Measurements from ENCODE around the gene ARHGAP31.
"Not testable (repeated sequence)": the region's sequence is repeated elsewhere in the genome, so short reads cannot be mapped to it uniquely, and the experiment has no call there.

Gene ARHGAP31

DNA sequence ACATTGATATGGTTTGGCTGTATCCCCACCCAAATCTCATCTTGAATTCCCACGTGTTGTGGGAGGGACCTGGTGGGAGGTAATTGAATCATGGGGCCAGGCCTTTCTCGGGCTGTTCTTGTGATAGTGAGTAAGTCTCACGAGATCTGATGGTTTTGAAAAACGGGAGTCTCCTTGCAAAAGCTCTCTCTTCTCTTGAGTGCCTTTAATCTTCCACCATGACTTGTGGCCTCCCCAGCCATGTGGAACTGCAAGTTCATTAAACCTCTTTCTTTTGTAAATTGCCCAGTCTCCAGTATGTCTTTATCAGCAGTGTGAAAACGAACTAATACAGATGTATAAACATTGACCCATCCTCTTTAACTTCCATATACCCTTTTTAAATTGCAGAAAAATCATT lies 26.6 kb downstream of the ARHGAP31 start:
- DNase-seq, result peak; percentile 67

DNA sequence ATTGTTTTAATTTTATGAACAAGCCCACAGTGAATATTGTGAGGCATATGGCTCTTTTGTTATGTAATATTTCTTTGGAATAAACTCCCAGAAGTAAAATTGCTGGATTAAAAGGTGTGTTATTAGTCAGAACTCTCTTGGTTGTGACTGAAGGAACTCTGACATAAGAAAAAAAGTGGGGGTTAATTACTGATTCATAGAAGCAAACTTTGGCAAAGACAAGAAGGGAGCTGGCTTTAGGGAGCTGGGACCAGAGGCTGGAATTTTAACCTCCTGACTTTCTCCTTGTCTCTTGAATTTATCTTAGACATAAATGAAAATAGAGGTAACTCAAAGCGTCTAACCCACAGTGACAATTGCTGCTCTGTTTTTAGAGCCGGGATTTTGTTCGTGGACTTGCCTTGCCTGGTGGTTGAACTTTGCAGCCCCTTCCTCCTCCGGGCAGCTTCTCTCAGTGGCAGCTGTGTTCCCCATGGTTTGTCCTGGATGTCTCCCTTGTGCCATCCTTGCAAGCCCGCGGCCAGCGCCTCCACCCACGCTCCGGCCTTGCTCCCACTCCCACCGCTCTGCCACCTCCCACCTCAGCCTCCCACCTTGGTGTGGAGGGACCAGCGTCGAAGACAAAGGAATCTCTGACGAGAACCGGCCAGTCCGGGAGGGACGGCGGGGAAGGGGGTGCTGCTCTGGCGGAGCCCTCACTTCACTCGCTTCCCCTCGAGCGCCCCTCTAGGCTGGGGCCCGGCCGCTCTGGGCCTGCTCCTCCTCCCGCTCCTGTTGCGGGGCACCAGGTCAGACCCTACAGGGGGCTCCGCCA lies 28.0 kb downstream of the ARHGAP31 start:
- DNase-seq, result peak; percentile 23

DNA sequence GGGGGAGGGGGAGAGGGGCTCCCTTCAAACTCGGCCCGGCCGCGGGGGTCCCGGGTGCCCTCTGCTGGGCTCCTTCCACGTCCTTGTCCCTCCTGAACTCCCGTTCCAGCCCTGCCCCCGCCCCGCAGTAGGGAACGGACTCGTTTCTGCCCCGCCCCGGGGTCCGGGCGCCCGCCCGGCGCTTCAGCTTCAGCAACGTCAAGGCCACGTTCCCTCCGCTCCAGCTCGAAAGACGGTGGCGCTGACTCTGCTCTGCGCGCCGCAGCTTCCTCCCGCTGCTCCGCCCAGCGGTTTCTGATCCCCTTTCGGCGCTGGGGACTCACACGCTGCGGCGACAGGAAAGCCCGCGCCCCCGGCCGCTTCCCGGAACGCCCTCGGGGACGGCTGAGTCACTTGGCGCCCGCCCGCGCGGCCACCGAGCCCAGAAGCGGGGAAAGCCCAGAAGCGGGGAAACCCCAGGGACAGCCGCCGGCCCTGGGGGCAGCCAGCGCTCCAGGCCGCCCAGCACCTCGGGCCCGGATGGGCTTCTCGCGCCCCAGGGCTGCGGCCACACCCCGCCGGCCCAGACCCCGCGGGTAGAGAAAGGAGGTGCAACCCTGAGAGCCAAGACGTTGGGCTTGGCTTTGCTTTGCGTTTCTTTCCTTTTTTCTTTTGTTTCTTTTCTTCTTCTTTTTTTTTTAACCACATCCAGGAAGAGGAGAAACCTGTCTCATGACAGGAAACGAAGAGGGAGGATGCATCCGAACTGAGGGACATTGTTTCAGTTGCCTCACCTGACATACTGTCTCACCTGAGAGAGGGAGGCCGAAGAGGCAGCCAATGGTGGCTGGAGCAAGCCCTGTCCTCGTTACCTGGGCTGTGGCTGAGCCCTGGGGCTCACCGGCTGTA lies 28.9 kb downstream of the ARHGAP31 start:
- peak; percentile 90 for DNase-seq

DNA sequence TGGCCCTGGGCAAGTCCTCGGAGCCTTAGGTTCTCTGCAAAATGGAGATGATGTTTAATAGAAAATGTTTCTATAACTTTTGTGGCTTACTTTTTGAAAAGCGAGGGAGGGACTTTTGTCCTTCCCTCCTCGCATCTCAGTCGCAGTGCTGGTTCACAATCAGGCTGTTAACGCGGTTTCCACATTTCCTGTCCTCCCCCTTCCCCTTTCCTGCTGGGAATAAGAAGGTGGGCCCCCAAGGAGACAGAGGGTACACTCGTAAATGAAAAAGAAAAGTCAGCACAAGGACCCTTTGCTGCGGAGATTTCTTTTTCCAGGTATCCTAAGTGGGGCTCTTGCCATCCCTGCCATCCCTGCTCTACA lies 29.5 kb downstream of the ARHGAP31 start:
- no peak for DNase-seq

DNA sequence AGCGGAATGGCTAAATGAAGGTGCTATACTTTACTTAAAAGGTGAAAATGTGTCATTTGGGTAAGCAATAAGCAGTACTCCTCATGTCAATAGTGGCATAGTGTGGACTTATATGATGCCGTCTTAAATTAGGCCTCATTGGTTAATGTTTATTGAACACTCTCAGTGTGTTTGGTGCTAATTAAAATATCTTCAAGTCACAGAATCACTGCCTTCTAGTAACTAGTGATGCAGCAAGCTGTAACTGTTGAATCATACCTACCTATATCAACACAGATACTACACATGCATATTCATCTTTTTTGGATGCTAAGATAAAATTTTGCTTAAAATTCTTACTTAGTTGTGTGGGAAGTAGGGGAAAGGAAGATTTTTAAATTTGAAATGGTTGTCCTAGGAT lies 30.7 kb downstream of the ARHGAP31 start:
- DNase-seq, result no peak

DNA sequence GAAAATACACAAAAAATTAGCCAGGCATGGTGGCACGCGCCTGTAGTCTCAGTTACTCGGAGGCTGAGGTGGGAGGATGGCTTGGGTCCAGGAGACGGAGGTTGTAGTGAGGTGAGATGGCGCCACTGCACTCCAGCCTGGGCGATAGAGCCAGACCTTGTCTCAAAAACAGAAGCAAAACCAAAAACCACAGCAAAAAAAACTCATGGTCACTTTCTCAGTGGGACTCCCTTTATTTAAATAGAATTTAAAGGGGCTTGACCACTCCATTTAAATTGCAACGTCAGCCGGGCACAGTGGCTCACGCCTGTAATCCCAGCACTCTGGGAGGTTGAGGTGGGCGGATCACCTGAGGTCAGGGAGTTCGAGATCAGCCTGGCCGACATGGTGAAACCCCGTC lies 32.8 kb downstream of the ARHGAP31 start:
- no peak for DNase-seq

DNA sequence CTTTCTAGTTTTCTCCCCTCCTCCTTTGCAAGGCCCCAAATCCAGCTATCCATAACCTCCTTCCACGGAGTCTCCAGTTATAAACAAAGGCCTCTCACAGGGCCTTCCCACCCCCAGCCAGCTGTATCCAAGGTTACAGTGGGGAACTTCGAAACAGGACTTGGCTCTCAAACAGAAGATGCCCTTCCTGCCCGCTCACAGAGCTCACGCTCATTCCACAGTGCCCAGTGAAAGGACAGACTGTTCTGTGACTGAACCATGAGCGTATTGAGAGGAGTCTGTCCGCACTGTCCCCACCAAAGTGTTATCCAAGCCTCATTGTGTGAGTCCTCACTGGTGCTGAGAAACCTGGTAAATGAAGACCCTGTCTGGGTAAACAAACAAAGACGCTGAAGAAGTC lies 35.4 kb downstream of the ARHGAP31 start:
- DNase-seq, result no peak

DNA sequence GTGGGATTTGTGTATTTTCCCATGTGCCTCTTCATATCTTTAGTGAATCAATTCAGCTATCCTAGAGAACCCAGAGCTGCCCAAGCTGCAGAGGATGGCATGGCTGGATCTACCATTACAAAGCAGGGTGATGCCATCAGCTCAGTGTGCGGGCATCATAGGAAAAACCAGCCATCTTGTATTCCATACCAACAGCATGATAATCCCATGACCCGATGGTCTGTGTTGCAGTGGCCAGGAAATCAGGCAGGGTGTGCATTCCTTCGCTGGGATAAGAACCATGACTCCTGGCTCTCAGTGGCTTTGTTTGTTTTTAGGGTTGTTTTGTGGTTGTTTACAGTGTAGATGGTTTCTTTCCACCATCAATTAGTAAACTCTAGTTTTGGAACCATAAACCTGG lies 36.0 kb downstream of the ARHGAP31 start:
- DNase-seq, result no peak

DNA sequence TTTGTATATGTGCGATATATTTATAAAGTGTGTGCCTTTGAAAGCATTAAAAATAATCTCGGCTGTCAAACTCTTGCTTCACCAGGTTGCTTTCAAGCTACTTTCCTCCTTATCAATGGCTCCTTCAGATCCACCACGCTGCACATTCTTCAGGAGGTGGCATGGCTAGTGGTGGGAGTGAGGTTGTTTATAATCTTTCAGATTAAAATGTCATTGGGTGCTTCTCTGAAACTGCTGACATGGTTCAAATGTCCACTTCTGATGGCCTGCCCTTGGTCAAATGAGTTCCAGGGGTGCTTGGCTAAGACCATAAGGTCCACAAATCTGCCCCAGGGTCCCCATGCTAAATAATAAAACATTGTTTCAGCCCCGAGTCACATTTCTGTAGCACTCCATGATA lies 36.7 kb downstream of the ARHGAP31 start:
- no peak for DNase-seq

DNA sequence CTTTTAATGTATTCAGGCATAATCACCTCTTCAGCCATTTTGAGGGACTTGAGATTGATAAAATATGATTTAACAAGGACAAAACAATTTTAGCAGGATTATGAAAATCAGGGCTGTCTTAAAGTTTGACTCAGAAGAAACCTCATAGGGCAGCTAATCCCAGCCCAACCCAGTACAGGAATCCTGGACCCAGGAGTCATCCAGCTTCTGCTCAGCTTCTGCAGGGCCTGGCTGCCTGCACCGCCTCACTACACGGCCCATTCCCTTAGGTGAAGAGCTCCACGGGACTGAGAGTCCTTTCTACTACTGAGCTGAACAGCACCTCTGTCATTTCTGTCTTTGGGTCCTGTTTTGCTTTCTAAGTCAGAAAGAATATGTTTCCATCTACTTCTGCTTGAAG lies 37.5 kb downstream of the ARHGAP31 start:
- DNase-seq, result no peak

DNA sequence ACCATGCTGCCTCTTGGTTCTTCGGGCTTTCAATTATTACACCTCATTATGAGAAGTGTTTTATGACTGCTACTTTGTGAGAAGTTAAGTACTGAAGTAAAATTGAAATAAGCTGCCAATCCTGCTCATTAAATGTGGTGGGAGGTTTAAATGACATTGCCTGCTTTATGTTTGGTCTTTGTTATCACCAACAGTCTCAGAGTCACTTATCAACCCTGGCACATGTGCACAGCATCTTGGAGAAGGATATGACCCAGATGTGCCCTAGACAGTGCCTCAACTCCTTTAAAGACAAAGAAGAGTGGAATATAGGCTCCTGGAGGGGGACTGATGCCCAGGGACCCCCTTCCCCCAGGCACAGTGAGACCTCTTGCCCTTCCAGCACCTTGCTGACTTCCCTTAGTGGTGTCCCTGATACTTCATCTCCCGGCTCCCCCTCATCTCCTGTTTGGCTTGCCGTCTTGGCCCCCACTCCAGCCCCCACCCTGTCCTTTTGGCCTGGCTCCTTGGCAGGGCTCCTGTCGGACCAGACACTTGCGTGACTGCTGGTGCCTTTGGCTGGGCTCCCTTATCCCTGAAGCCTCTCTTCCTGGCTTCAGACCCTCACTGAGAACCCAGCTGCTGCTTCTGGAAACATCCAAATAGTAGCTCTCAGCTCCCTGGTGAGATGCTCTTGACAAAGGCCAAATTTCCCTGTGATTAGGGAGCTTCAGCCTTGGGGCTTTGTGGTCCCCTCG lies 39.8 kb downstream of the ARHGAP31 start:
- DNase-seq, result no peak

DNA sequence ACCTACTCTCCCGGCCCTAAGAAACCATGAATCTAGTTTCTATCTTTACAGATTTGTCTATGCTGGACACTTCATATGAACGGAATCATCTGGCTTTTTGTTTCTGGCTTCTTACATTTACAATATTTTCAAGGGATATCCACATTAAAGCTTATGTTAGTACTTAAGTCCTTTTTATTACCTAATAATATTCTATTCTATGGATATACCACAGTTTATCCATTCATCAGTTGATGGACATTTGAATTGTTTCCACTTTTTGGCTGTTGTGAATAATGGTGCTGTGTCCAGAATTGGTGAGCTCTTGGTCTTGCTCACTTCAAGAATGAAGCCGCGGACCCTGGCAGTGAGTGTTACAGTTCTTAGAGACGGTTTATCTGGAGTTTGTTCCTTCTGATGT lies 42.6 kb downstream of the ARHGAP31 start:
- no peak for DNase-seq

DNA sequence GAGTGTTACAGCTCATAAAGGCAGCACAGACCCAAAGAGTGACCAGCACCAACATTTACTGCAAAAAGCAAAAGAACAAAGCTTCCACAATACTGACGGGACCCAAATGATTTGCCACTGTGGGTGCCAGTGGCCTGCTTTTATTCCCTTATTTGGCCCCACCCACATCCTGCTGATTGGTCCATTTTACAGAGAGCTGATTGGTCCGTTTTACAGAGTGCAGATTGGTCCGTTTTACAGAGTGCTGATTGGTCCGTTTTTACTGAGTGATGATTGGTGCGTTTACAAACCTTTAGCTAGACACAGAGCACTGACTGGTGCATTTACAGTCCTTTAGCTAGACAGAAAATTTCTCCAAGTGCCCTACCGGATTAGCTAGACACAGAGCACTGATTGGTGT lies 43.2 kb downstream of the ARHGAP31 start:
- not testable (repeated sequence) for DNase-seq

DNA sequence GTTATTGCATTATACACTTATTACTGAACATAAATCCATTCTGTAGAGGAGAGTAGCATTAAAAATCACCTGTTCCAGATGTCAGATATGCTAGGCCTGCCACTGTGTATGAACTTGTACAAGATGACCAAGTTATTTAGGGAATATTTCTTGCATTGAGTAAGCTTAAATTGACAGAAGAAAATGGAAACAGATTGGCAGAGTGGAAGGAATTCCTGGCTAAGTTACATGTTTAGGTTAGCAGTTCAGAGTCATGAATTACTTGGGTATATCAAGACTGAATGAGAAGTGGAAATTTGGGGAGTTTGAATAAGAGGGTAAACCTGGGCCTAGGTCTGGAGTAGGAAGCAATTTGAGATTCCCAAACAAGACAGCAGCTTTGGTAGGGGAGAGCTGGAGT lies 44.6 kb downstream of the ARHGAP31 start:
- DNase-seq, result no peak

DNA sequence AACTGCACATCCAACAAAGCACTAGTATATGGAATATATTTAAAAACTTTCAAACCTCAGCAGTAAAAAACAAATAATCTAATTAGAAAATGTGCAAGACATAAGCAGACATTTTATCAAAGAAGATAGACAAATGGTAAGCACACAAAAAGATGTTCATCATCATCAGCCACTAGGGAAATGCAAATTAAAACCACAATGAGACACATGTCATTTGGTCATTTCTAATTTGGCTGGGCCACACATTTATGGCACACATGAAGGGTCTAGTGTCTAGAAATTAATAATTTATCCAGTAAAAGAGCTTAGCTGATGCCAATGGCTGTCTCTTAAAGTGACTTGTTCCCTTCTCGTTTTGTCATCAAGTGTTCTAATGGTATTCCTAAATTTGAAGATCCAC lies 45.8 kb downstream of the ARHGAP31 start:
- no peak for DNase-seq

DNA sequence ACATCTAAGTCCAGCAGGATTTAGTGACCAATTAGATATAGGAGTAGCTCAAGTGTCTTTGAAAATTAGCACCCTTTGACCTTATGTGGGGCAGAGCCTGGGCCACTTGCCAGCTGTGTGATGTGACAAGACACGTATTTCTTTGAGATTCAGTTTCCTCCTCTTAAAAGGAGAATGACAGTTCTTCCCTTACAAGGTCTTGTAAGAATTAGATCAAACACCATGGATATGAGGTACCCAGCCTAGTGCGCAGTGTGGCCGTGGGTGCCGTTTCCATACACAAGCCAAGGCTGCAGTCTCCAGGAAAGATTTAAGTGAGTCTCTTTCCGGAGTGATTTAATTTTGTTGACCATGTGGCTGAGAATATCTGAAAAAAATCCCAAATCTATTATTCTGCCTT lies 46.3 kb downstream of the ARHGAP31 start:
- no peak for DNase-seq

DNA sequence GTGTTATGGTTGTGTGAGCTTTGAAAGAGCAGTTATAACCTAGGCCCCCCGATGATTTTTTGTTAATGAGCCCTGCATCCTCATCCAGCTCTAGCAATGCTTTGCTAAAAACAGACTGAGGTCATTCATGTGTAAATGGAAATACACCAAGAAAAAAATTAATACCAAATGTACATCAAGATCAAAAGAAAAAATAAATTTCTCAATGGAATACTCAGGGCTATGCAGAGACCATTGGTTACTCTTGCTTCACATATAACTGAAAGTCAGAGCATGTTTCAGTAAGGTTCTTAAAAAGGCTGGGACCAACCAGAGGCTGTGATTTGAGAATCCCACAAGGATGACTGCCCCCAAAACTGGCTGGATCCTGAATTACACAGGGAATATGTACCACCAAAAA lies 48.0 kb downstream of the ARHGAP31 start:
- DNase-seq, result no peak

DNA sequence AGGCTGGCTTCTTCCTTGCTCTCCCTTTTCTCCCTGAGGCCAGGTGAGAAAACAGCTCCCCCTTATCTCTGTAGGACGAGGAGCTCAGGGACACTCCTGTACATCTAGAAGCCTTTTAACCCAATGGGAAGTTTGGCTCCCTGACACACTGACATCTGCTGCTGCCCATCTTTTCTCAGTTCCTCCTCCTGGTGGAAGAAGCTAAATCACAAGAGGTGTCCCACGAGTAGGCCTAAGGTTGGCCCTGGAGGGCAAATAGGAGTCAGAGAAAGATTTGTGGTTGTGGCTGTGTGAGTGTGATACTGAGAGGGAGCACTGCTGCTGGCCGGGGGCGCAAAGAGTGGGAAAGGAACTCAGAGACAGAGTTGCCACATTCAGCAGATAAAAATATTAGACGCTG lies 49.5 kb downstream of the ARHGAP31 start:
- DNase-seq, result peak; percentile 47

DNA sequence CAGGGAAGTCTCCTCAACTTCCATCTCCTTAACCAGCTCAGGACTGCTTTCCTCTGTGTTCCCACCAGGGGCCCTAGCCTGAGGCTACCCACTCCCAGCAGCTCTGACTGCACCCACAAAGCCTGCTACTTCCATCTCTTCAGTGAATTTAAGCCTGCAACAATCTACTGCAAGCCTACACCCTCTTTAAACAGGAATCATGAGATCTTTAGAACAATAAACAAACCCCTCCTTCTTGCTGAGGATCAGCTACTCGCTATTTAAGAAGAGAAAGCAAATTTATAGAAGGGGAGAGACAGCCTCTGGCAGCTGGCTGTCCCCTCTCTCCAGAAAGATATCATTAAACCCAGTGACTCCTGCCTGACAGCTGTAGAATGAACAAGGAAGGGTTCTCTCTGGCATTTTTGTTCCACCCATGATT lies 51.9 kb downstream of the ARHGAP31 start:
- no peak for DNase-seq

DNA sequence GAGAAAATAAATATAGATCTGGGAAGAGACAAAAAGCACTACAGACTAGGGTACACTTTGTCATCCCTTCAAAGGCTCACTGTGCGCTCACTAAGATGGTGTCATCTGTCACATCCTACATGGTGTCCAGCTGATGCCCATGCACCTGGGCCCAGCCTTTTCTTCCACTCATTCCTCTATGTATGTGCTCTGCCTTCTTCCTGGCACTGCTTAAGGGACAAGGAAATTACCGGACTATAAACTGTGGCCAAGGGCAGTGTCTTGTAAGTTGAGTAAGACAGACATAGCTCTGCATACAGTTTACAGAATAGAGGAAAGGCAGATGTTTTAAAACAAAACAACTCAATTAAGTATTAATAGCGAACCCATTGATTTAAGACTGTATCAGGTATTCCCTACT lies 52.9 kb downstream of the ARHGAP31 start:
- no peak for DNase-seq

DNA sequence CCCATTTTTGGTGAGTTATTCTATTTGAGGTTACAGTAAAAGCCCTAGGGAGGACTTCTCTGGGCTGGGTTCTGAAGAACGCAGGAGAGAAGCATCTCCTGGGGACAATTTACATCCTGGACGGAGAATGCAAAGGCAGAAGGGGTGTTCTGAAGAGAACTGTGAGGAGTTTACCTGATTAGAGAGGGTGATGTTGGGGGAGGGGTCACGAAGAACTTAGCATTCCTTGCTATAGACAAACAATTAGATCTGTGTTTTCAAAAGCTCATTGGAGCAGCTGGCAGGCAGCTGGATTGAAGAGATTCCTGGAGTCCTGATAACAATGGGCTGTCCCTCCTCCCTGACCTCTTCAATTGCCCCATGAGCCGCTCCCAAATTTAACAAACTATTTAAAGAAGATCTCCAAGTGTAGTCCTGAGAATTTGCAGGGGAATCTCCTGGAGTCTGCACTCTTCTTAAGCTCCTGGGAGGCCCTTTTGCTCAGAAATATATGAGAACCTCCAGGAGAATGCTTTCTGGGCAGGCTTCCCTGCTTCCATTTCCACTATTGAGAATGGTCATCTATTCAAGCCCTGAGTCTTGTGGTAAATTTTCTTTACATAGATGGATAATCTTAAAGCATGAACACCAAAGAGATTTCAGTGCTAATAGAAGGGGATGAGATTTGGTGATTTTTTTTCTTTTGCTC lies 55.3 kb downstream of the ARHGAP31 start:
- DNase-seq, result no peak

DNA sequence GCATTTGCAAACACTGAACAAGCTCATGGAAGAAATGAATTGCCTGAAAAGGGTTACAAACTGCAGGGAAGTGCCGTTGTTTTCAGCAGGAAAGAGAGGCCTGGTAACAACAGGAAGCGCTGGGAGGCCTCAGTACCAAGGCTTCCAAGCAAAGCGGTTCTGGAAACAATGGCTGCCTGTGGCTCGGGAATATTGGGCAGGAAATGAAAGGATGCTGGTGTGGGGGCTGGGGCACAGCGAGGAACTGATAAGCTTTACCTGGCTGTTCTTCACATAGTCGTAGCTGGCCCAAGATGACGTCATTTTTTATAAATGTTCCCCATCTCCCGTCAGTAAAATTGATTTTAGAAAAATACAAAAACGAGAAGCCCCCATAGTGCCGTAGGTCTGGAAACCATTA lies 55.9 kb downstream of the ARHGAP31 start:
- no peak for DNase-seq

DNA sequence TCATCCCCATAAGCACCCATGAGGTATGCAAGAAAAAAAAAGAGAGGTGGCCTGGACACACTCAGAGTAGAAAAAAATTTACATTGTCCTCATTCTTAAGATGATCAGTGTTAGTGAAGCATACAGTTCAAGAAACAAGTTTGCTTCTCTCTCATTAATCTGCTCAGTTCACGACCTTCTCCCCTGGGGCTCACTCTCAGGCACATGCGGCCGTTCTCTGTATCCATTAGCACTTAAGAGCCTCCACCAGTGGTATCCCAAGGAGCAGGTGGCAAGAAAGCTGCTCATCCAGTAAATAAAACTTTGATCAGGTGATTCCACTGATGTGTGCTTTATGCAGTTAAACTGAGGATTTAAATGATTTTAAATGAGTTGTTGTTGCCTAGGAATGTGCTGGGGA lies 57.4 kb downstream of the ARHGAP31 start:
- DNase-seq, result no peak
